Suprapubic skin (tissue), 3 donors: ENCODE results near the gene SMAP1.

Experiments used
- CTCF ChIP-seq, 2 donors: fragments of 200-600 bp in 1 of 2; fragments of 450-650 bp in 1 of 2; sonication (generic) in 1 of 2; IDR thresholded peaks; one replicate each; pipeline ENCODE4 v1.5.1; 2016 to 2019; ENCODE audit warnings: antibody characterized with exemption in 2 of 2, mild to moderate bottlenecking in 1 of 2, moderate library complexity in 1 of 2
- EP300 ChIP-seq: sonication (generic); formaldehyde crosslinking; IDR thresholded peaks from one replicate; pipeline ENCODE4 v1.6.1; 2017; ENCODE audit warnings: antibody characterized with exemption
- POLR2A ChIP-seq, 2 donors: fragments of 450-650 bp; IDR thresholded peaks; one replicate each; pipeline ENCODE4 v1.6.1; 2017; ENCODE audit warnings: antibody characterized with exemption in 2 of 2, mild to moderate bottlenecking in 2 of 2, moderate library complexity in 2 of 2

- TF ChIP-seq POLR2A (IDR thresholded peaks at IDR 0.05): no peak
- TF ChIP-seq CTCF (IDR thresholded peaks at IDR 0.05): no peak
- no peak for TF ChIP-seq EP300
Measured at GRCh38 chr6:70841112-70841511, 173.4 kb downstream of the SMAP1 start.
